SK-N-SH (cell line): Measurements from ENCODE around the gene GRXCR2. TPM values are rescaled to one million over a fixed set of nuclear protein-coding genes. Genes with fewer than 3 reads are reported as not detected.

Source experiments
- CTCF ChIA-PET: fragments of 300-600, 350-600 bp; formaldehyde crosslinking; extraction: SDS; loops from one replicate; lab custom pipeline; 2021; lab: Yijun Ruan, JAX
- POLR2A ChIA-PET: fragments of 350-600 bp; sonication (Branson Sonifier 250); formaldehyde crosslinking; extraction: SDS; loops from one replicate; lab custom pipeline; 2020; ENCODE audit warnings: antibody characterized with exemption, inconsistent platforms; lab: Yijun Ruan, JAX
- DNase-seq: peaks from one replicate; pipeline ENCODE4 v3.0.0; 2012
- H2AFZ ChIP-seq: fragments of 200-600 bp; sonication (generic); 2 replicates; pipeline ENCODE4 v1.8.1; 2016; ENCODE audit warnings: antibody characterized with exemption, mild to moderate bottlenecking, low read depth
- H3F3A ChIP-seq: fragments of 200-600 bp; sonication (generic); replicated peaks from 2 replicates; pipeline ENCODE3; 2016; ENCODE audit warnings: antibody characterized with exemption, mild to moderate bottlenecking; ENCODE audit not compliant: insufficient read depth
- H3K27ac ChIP-seq, 2 experiments: fragments of 200-500 bp in 1 of 2; fragments of 200-600 bp in 1 of 2; sonication (Bioruptor generic) in 1 of 2; sonication (generic), shearing (Covaris generic) in 1 of 2; 2 replicates each; pipeline versions ENCODE4 v1.5.1 to v1.6.1; 2014 to 2016; ENCODE audit warnings: low read depth in 2 of 2, inconsistent platforms in 1 of 2, low read length in 1 of 2, mild to moderate bottlenecking in 1 of 2, mixed read lengths in 1 of 2
- H3K27me3 ChIP-seq: fragments of 200-600 bp; sonication (generic), shearing (Covaris generic); 2 replicates; pipeline ENCODE4 v1.6.1; 2016; ENCODE audit warnings: mixed run types; ENCODE audit not compliant: insufficient read depth
- H3K36me3 ChIP-seq, 2 experiments: fragments of 200-500 bp in 1 of 2; fragments of 200-600 bp in 1 of 2; sonication (Bioruptor generic) in 1 of 2; sonication (generic) in 1 of 2; replicated peaks in 1 of 2; 2 replicates each; pipeline versions ENCODE3 to v1.5.1; 2014 to 2016; ENCODE audit warnings: low read length in 1 of 2, mild to moderate bottlenecking in 1 of 2; ENCODE audit not compliant: insufficient read depth in 2 of 2, control insufficient read depth in 1 of 2
- H3K4me1 ChIP-seq, 2 experiments: fragments of 200-500 bp in 1 of 2; fragments of 200-600 bp in 1 of 2; sonication (Bioruptor generic) in 1 of 2; sonication (generic), shearing (Covaris generic) in 1 of 2; 2 replicates each; pipeline versions ENCODE4 v1.5.1 to v1.6.1; 2014 to 2016; ENCODE audit warnings: low read depth in 1 of 2, low read length in 1 of 2, mixed run types in 1 of 2; ENCODE audit not compliant: insufficient read depth in 2 of 2, control insufficient read depth in 1 of 2
- H3K4me2 ChIP-seq: fragments of 200-600 bp; sonication (generic), shearing (Covaris generic); 2 replicates; pipeline ENCODE4 v1.6.1; 2017; ENCODE audit warnings: mixed run types
- H3K4me3 ChIP-seq, 2 experiments: fragments of 200-500 bp in 1 of 2; fragments of 200-600 bp in 1 of 2; sonication (Bioruptor generic) in 1 of 2; sonication (generic), shearing (Covaris generic) in 1 of 2; 2 replicates each; pipeline versions ENCODE4 v1.5.1 to v1.8.1; 2014 to 2016; ENCODE audit warnings: low read depth in 2 of 2, inconsistent platforms in 1 of 2, low read length in 1 of 2, mild to moderate bottlenecking in 1 of 2, mixed read lengths in 1 of 2, moderate library complexity in 1 of 2
- H3K79me2 ChIP-seq: fragments of 200-600 bp; sonication (generic); 2 replicates; pipeline ENCODE4 v1.8.1; 2017; ENCODE audit warnings: mild to moderate bottlenecking; ENCODE audit not compliant: insufficient read depth
- H3K9ac ChIP-seq: fragments of 200-600 bp; sonication (generic); 2 replicates; pipeline ENCODE4 v1.6.1; 2017; ENCODE audit warnings: mixed run types
- H3K9me2 ChIP-seq: fragments of 200-600 bp; sonication (generic); 2 replicates; pipeline ENCODE4 v1.6.1; 2017; ENCODE audit warnings: mixed run types
- H3K9me3 ChIP-seq: fragments of 200-600 bp; sonication (generic); 2 replicates; pipeline ENCODE4 v1.6.1; 2017; ENCODE audit warnings: mixed run types, mild to moderate bottlenecking, moderate library complexity
- H4K20me1 ChIP-seq: fragments of 200-600 bp; sonication (generic); 2 replicates; pipeline ENCODE4 v1.6.1; 2017; ENCODE audit warnings: mild to moderate bottlenecking, mixed run types; ENCODE audit not compliant: insufficient read depth
- CHD2 ChIP-seq: fragments of 150-350 bp; IDR thresholded peaks from 2 replicates; pipeline ENCODE4 v1.6.1; 2018; ENCODE audit warnings: low read length; ENCODE audit not compliant: partially characterized antibody
- EP300 ChIP-seq, 2 experiments: IDR thresholded peaks; 2 replicates each; pipeline versions ENCODE4 v1.4.0 to v1.6.1; 2012; ENCODE audit warnings: borderline replicate concordance in 1 of 2, low read depth in 1 of 2, low read length in 1 of 2
- FOSL2 ChIP-seq: IDR thresholded peaks from 2 replicates; pipeline ENCODE4 v1.4.0; 2012; ENCODE audit warnings: low read depth, mild to moderate bottlenecking, moderate library complexity, borderline replicate concordance
- FOXJ3 ChIP-seq: sonication (generic); formaldehyde crosslinking; IDR thresholded peaks from 2 replicates; pipeline ENCODE4 v1.5.1; 2020; ENCODE audit warnings: mild to moderate bottlenecking, missing genetic modification reagents
- FOXM1 ChIP-seq: IDR thresholded peaks from 2 replicates; pipeline ENCODE4 v1.4.0; 2012; ENCODE audit warnings: low read depth, mild to moderate bottlenecking
- GABPA ChIP-seq: IDR thresholded peaks from 2 replicates; pipeline ENCODE4 v1.4.0; 2012; ENCODE audit warnings: low read depth, mild to moderate bottlenecking
- GATA2 ChIP-seq: sonication (generic); formaldehyde crosslinking; IDR thresholded peaks from 2 replicates; pipeline ENCODE4 v1.5.0; 2020; ENCODE audit warnings: mild to moderate bottlenecking, missing genetic modification reagents
- IRF3 ChIP-seq: fragments of 150-350 bp; IDR thresholded peaks from 2 replicates; pipeline ENCODE4 v1.6.1; 2016; ENCODE audit warnings: mild to moderate bottlenecking, low read depth, low read length
- MAX ChIP-seq: IDR thresholded peaks from 2 replicates; pipeline ENCODE4 v1.4.0; 2012; ENCODE audit warnings: low read depth
- NFIC ChIP-seq: IDR thresholded peaks from 2 replicates; pipeline ENCODE4 v1.4.0; 2012; ENCODE audit warnings: borderline replicate concordance
- NRF1 ChIP-seq: IDR thresholded peaks from 2 replicates; pipeline ENCODE4 v1.6.1; 2012; ENCODE audit warnings: low read depth, mild to moderate bottlenecking, low read length
- PBX3 ChIP-seq: IDR thresholded peaks from 2 replicates; pipeline ENCODE4; 2012
- RAD21 ChIP-seq: IDR thresholded peaks from 2 replicates; pipeline ENCODE4 v1.6.1; 2012; ENCODE audit warnings: mild to moderate bottlenecking, low read length
- RCOR1 ChIP-seq: fragments of 150-350 bp; IDR thresholded peaks from 2 replicates; pipeline ENCODE4 v1.6.1; 2017; ENCODE audit warnings: antibody characterized with exemption, low read length
- RFX5 ChIP-seq: IDR thresholded peaks from 2 replicates; pipeline ENCODE4 v1.6.1; 2012; ENCODE audit warnings: mild to moderate bottlenecking, improper control_type of control experiment, low read length
- RXRA ChIP-seq: IDR thresholded peaks from 2 replicates; pipeline ENCODE4 v1.4.0; 2012; ENCODE audit warnings: low read depth, mild to moderate bottlenecking, borderline replicate concordance
- SIN3A ChIP-seq: IDR thresholded peaks from 2 replicates; pipeline ENCODE4 v1.6.1; 2012; ENCODE audit warnings: low read depth, mild to moderate bottlenecking, low read length, moderate library complexity, borderline replicate concordance
- SMC3 ChIP-seq: IDR thresholded peaks from 2 replicates; pipeline ENCODE4 v1.6.1; 2012; ENCODE audit warnings: low read depth, low read length, improper control_type of control experiment
- TEAD4 ChIP-seq: IDR thresholded peaks from 2 replicates; pipeline ENCODE4 v1.4.0; 2012; ENCODE audit warnings: mild to moderate bottlenecking, borderline replicate concordance; ENCODE audit not compliant: insufficient read depth
- USF1 ChIP-seq: IDR thresholded peaks from 2 replicates; pipeline ENCODE4 v1.4.0; 2012; ENCODE audit warnings: low read depth, borderline replicate concordance
- WGBS: methylation state at CpG from one replicate; pipeline ENCODE4 v1.1.6; 2017; ENCODE audit warnings: low lambda C conversion rate; 5-methylcytosine and 5-hydroxymethylcytosine counted together
- polyA plus RNA-seq, 3 experiments: library from polyadenylated mRNA; depleted of rRNA; stranded (reverse); fragments of >200 nt; gene quantifications; 2 replicates each; pipeline ENCODE4 v1.2.3, GENCODE V29; 2012

GRXCR2 gene
- polyA plus RNA-seq, 1 of the 3 experiments (the other 2 are of a cell fraction) = not detected

GRCh38 chr5:145824040-145824439 lies 48.8 kb downstream of the GRXCR2 start (continued):
- TF ChIP-seq USF1 = no peak

- H3K4me1 ChIP-seq = peaks cover 0 to 4% of the 10 kb centered on the region in 2 experiments; a peak in 2 of 4 replicates
- no peaks in the 10 kb centered on the region for H3F3A ChIP-seq
- H3K9me3 ChIP-seq = no peaks in the 10 kb centered on the region
- no peaks in the 10 kb centered on the region for H3K9me2 ChIP-seq
- no peak overlapping the region for H3K4me3 ChIP-seq
- 87% methylated on average over 4 of the region's 4 CpGs for WGBS
- no peak overlapping the region for H2AFZ ChIP-seq
- DNase-seq = no peak
- H3K9ac ChIP-seq = no peak overlapping the region
- H3K79me2 ChIP-seq = no peaks in the 10 kb centered on the region
- TF ChIP-seq RCOR1 = no peak
- 0 out of 2 replicates have a peak, but pooled peaks have one; percentile 15 for TF ChIP-seq GATA2 (CRISPR knock-in tag)
- H3K36me3 ChIP-seq = peaks cover 4 to 6% of the 10 kb centered on the region in 2 experiments
- ChIA-PET POLR2A (no interaction called here), CTCF (interaction anchor here (0.6 to 0.8 kb wide), 2 partner anchors 8 to 12 kb away, joined by 3 read pairs; no protein-coding TSS in a partner anchor)
- H3K27ac ChIP-seq = no peak overlapping the region
- no peaks in the 10 kb centered on the region for H3K27me3 ChIP-seq
- H3K4me2 ChIP-seq = no peak overlapping the region
- H4K20me1 ChIP-seq = no peaks in the 10 kb centered on the region
These were observed 54.2 kb downstream of the GRXCR2 start for GRCh38 chr5:145818604-145819003.

GRCh38 chr5:145812877-145813276 lies 59.9 kb downstream of the GRXCR2 start:
- Histone ChIP-seq H3K4me1 (no peaks in the 10 kb centered on the region), H3K27me3 (no peaks in the 10 kb centered on the region), H3K9me2 (no peaks in the 10 kb centered on the region), H3K4me3 (no peak overlapping the region), H3K36me3 (peaks cover 2 to 6% of the 10 kb centered on the region in 2 experiments), H3K79me2 (no peaks in the 10 kb centered on the region), H3K27ac (no peak overlapping the region), H3K9ac (no peak overlapping the region), H3F3A (no peaks in the 10 kb centered on the region), H2AFZ (no peak overlapping the region), H4K20me1 (no peaks in the 10 kb centered on the region), H3K4me2 (no peak overlapping the region), H3K9me3 (no peaks in the 10 kb centered on the region)
- POLR2A ChIA-PET = no interaction called here
- CTCF ChIA-PET = interaction anchor here (0.7 to 1.9 kb wide), 6 partner anchors 9 to 1616 kb away, joined by 3 to 8 read pairs (median 4); no protein-coding TSS in a partner anchor
- WGBS = 79% methylated on average over 1 of the region's 1 CpG
- no peak for TF ChIP-seq GABPA
- TF ChIP-seq RXRA = no peak
- no peak for TF ChIP-seq PBX3
- no peak for TF ChIP-seq SMC3
- TF ChIP-seq IRF3 = no peak
- no peak for TF ChIP-seq NRF1
- no peak for TF ChIP-seq FOXM1
- TF ChIP-seq SIN3A = no peak
- TF ChIP-seq MAX = no peak
- no peak for TF ChIP-seq FOSL2
- no peak for TF ChIP-seq RAD21
- TF ChIP-seq FOXJ3 (CRISPR knock-in tag) = no peak
- TF ChIP-seq RFX5 = no peak
- TF ChIP-seq EP300 (IDR thresholded peaks at IDR 0.05; ENCODE audit: borderline replicate concordance in 1 of 2, low read depth in 1 of 2, low read length in 1 of 2) = no peak
- TF ChIP-seq RCOR1 = no peak
- no peak for TF ChIP-seq NFIC
- no peak for TF ChIP-seq TEAD4
- TF ChIP-seq CHD2 = no peak
- no peak for DNase-seq
